CD14-positive monocyte (primary cell): ENCODE measurements around the gene KISS1R. TPM values are rescaled to one million over a fixed set of nuclear protein-coding genes. Genes with fewer than 3 reads are reported as not detected.

Source experiments
- DNase-seq, 3 donors: peaks; one replicate each; pipeline ENCODE4 v3.0.0-alpha.2; 2011 to 2022
- H2AFZ ChIP-seq: 2 replicates; pipeline ENCODE4 v1.6.0; 2012; ENCODE audit warnings: mild to moderate bottlenecking, low read depth, low read length, inconsistent platforms; ENCODE audit not compliant: insufficient read depth, poor library complexity, severe bottlenecking
- H3K27ac ChIP-seq, 2 donors: 1 replicate in 1 of 2; 2 replicates in 1 of 2; pipeline ENCODE4 v1.5.1; 2012 to 2013; ENCODE audit warnings: low read length in 2 of 2, control low read depth in 1 of 2, inconsistent platforms in 1 of 2, low read depth in 1 of 2, mild to moderate bottlenecking in 1 of 2
- H3K27me3 ChIP-seq, 2 donors: one replicate each; pipeline versions ENCODE4 v1.6.0 to v1.6.1; 2011 to 2013; ENCODE audit warnings: low read length in 2 of 2; ENCODE audit not compliant: control insufficient read depth in 2 of 2, insufficient read depth in 2 of 2
- H3K36me3 ChIP-seq, 2 donors: replicated peaks in 1 of 2; 1 replicate in 1 of 2; 2 replicates in 1 of 2; pipeline versions ENCODE4 v1.5.1 to v1.6.1; 2012 to 2013; ENCODE audit warnings: low read length in 2 of 2, control low read depth in 1 of 2, inconsistent platforms in 1 of 2, mild to moderate bottlenecking in 1 of 2; ENCODE audit not compliant: insufficient read depth in 2 of 2, control insufficient read depth in 1 of 2
- H3K4me1 ChIP-seq, 2 donors: 1 replicate in 1 of 2; 2 replicates in 1 of 2; pipeline versions ENCODE4 v1.5.1 to v1.6.1; 2012 to 2013; ENCODE audit warnings: low read length in 2 of 2, control low read depth in 1 of 2, inconsistent platforms in 1 of 2, mild to moderate bottlenecking in 1 of 2, moderate library complexity in 1 of 2; ENCODE audit not compliant: insufficient read depth in 2 of 2, control insufficient read depth in 1 of 2
- H3K4me2 ChIP-seq: replicated peaks from 2 replicates; pipeline ENCODE3; 2012; ENCODE audit warnings: low read length, moderate library complexity, mild to moderate bottlenecking; ENCODE audit not compliant: poor library complexity, severe bottlenecking; ENCODE audit errors: extremely low read depth
- H3K4me3 ChIP-seq, 3 experiments: fragments of 200-600 bp in 1 of 3; sonication (generic) in 1 of 3; replicated peaks in 1 of 3; 1 replicate in 2 of 3; 2 replicates in 1 of 3; pipeline ENCODE4 v1.5.1; 2011 to 2013; ENCODE audit warnings: low read length in 3 of 3, mild to moderate bottlenecking in 3 of 3, control low read depth in 2 of 3, low read depth in 2 of 3, inconsistent platforms in 1 of 3, moderate library complexity in 1 of 3
- H3K79me2 ChIP-seq: 2 replicates; pipeline ENCODE4 v1.6.0; 2012; ENCODE audit warnings: mild to moderate bottlenecking, control low read depth, inconsistent platforms, low read length, moderate library complexity; ENCODE audit not compliant: insufficient read depth
- H3K9ac ChIP-seq: 2 replicates; pipeline ENCODE4 v1.6.0; 2017; ENCODE audit warnings: low read length, mild to moderate bottlenecking; ENCODE audit not compliant: insufficient read depth, poor library complexity, severe bottlenecking
- H3K9me3 ChIP-seq, 2 donors: replicated peaks in 1 of 2; 1 replicate in 1 of 2; 2 replicates in 1 of 2; pipeline versions ENCODE4 v1.5.1 to v1.6.1; 2012 to 2013; ENCODE audit warnings: low read length in 2 of 2, control low read depth in 1 of 2; ENCODE audit not compliant: control insufficient read depth in 1 of 2, insufficient read depth in 1 of 2
- H4K20me1 ChIP-seq: 2 replicates; pipeline ENCODE4 v1.6.0; 2012; ENCODE audit warnings: mild to moderate bottlenecking, low read length, control low read depth, moderate library complexity; ENCODE audit not compliant: insufficient read depth
- H3K27ac Mint-ChIP-seq, 7 donors: one replicate each; pipeline ENCODE4 v1.8.0; 2020; ENCODE audit warnings: mild to moderate bottlenecking in 7 of 7, mixed read lengths in 7 of 7, moderate library complexity in 6 of 7, inconsistent platforms in 2 of 7
- H3K27me3 Mint-ChIP-seq, 3 donors: one replicate each; pipeline ENCODE4 v1.8.0; 2021 to 2022; ENCODE audit warnings: low read depth in 3 of 3, mild to moderate bottlenecking in 3 of 3, mixed read lengths in 3 of 3, moderate library complexity in 3 of 3, inconsistent platforms in 1 of 3
- H3K36me3 Mint-ChIP-seq, 2 donors: one replicate each; pipeline ENCODE4 v1.8.0; 2020; ENCODE audit warnings: mixed read lengths in 2 of 2, inconsistent platforms in 1 of 2, mild to moderate bottlenecking in 1 of 2
- H3K4me1 Mint-ChIP-seq: one replicate; pipeline ENCODE4 v1.8.0; 2020; ENCODE audit warnings: mild to moderate bottlenecking, mixed read lengths
- H3K4me3 Mint-ChIP-seq, 2 donors: one replicate each; pipeline ENCODE4 v1.8.0; 2020; ENCODE audit warnings: mild to moderate bottlenecking in 2 of 2, mixed read lengths in 2 of 2, moderate library complexity in 1 of 2
- H3K9me3 Mint-ChIP-seq, 7 donors: one replicate each; pipeline ENCODE4 v1.8.0; 2020 to 2022; ENCODE audit warnings: mixed read lengths in 7 of 7, mild to moderate bottlenecking in 6 of 7, moderate library complexity in 6 of 7, inconsistent platforms in 2 of 7
- CTCF ChIP-seq: fragments of 200-600 bp; IDR thresholded peaks from one replicate; pipeline ENCODE4 v1.8.0; 2022; ENCODE audit warnings: antibody characterized with exemption, mild to moderate bottlenecking
- WGBS: methylation state at CpG from one replicate; pipeline ENCODE4 v1.1.5; 2013; ENCODE audit warnings: missing lambda C conversion rate; ENCODE audit not compliant: insufficient coverage; 5-methylcytosine and 5-hydroxymethylcytosine counted together
- intact Hi-C, 2 donors: fragments of 100-400 bp; cut with micrococcal nuclease; formaldehyde crosslinking; loops; one replicate each; pipeline versions ENCODE4 v1.15.0 to v1.15.1; 2023
- polyA plus RNA-seq, 3 donors: library from polyadenylated mRNA; depleted of rRNA in 1 of 3; unstranded in 2 of 3; stranded (reverse) in 1 of 3; fragments of 300-500 nt in 2 of 3; fragments of >200 nt in 1 of 3; fragmentation: Illumina TruSeq in 2 of 3; gene quantifications; 1 replicate in 2 of 3; 2 replicates in 1 of 3; pipeline ENCODE4 v1.2.3, GENCODE V29; 2012 to 2021

Gene KISS1R
- polyA plus RNA-seq, 3 donors = not detected

DNA sequence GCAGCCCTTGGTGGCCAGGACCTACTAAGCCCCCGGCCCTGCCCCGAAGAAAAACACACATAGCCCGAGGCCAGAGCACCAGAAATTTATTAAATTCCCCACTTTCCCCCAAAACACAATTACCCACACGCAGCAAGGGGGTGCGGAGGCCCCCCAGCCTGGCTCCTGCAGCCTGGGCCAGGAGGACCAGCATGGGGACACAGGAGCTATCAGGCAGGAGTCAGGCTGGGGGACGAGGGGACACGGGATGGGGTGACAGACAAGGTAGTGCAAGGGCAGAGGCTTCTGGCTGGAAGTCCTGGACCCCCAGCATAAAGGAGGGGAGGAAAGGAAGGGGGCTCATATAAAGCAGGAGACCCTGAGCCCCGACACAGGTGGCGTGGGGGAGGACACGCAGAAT is 20.7 kb upstream of the KISS1R start:
- Histone ChIP-seq H3K9ac (no peak overlapping the region), H3K9me3 (no peaks in the 10 kb centered on the region), H3K27me3 (no peaks in the 10 kb centered on the region), H3K4me2 (no peak overlapping the region), H3K4me1 (peaks cover 12 to 19% of the 10 kb centered on the region in 2 donors), H3K4me3 (no peak overlapping the region), H3K36me3 (peaks cover 31 to 41% of the 10 kb centered on the region in 2 donors), H4K20me1 (peaks cover 46% of the 10 kb centered on the region), H3K79me2 (peaks cover 10% of the 10 kb centered on the region), H3K27ac (no peak overlapping the region), H2AFZ (no peak overlapping the region)
- Mint-ChIP-seq H3K27me3 (peaks cover 0 to 3% (median 2%) of the 10 kb centered on the region in 3 donors), H3K4me3 (no peak overlapping the region), H3K36me3 (peaks cover 29 to 44% of the 10 kb centered on the region in 2 donors), H3K9me3 (no peaks in the 10 kb centered on the region), H3K27ac (peak overlapping the region in 1 of 7 donors; percentile 40), H3K4me1 (peaks cover 16% of the 10 kb centered on the region)
- WGBS = 90% methylated on average over 8 of the region's 10 CpGs
- TF ChIP-seq CTCF = no peak
- DNase-seq = no peak
- intact Hi-C loops = no loop called here

GRCh38 chr19:896999-897398 is 20.1 kb upstream of the KISS1R start:
- Histone ChIP-seq H3K9ac (no peak overlapping the region), H3K36me3 (peaks cover 33 to 47% of the 10 kb centered on the region in 2 donors), H2AFZ (no peak overlapping the region), H3K27ac (no peak overlapping the region), H3K4me2 (no peak overlapping the region), H4K20me1 (peaks cover 52% of the 10 kb centered on the region), H3K4me1 (peaks cover 11 to 16% of the 10 kb centered on the region in 2 donors), H3K9me3 (no peaks in the 10 kb centered on the region), H3K4me3 (no peak overlapping the region), H3K79me2 (peaks cover 6% of the 10 kb centered on the region), H3K27me3 (no peaks in the 10 kb centered on the region)
- peaks cover 0 to 3% (median 2%) of the 10 kb centered on the region in 3 donors for H3K27me3 Mint-ChIP-seq
- DNase-seq = no peak
- 80% methylated on average over 9 of the region's 11 CpGs for WGBS
- H3K4me3 Mint-ChIP-seq = no peak overlapping the region
- peaks cover 30 to 48% of the 10 kb centered on the region in 2 donors for H3K36me3 Mint-ChIP-seq
- intact Hi-C loops = no loop called here
- TF ChIP-seq CTCF = no peak
- no peaks in the 10 kb centered on the region for H3K9me3 Mint-ChIP-seq
- peak overlapping the region in 1 of 7 donors; percentile 56 for H3K27ac Mint-ChIP-seq
- peaks cover 16% of the 10 kb centered on the region for H3K4me1 Mint-ChIP-seq
